Vagina (tissue), 2 donors: ENCODE measurements around the gene BMAL1. TPM values are rescaled to one million over a fixed set of nuclear protein-coding genes. Genes with fewer than 3 reads are reported as not detected.
"Not testable (repeated sequence)": the region's sequence is repeated elsewhere in the genome, so short reads cannot be mapped to it uniquely, and the experiment has no call there.

Experiments used
- DNase-seq, 2 donors: peaks; one replicate each; pipeline ENCODE4 v3.0.0-alpha.2; 2017; ENCODE audit errors: extremely low spot score in 2 of 2
- H3K27ac ChIP-seq: fragments of 200-600 bp; sonication (generic); one replicate; pipeline ENCODE4 v1.5.1; 2019
- H3K27me3 ChIP-seq: fragments of 200-600 bp; sonication (generic); one replicate; pipeline ENCODE4 v1.5.1; 2019
- H3K36me3 ChIP-seq, 2 donors: fragments of 200-600 bp; sonication (generic); one replicate each; pipeline ENCODE4 v1.5.1; 2017 to 2019
- H3K4me1 ChIP-seq: fragments of 200-600 bp; sonication (generic); one replicate; pipeline ENCODE4 v1.5.1; 2019
- H3K4me3 ChIP-seq, 2 donors: fragments of 200-600 bp; sonication (generic); 1 replicate in 1 of 2; 2 replicates in 1 of 2; pipeline ENCODE4 v1.5.1; 2016 to 2019
- H3K9me3 ChIP-seq: fragments of 200-600 bp; sonication (generic); one replicate; pipeline ENCODE4 v1.5.1; 2019
- CTCF ChIP-seq, 3 experiments: fragments of 450-650 bp in 2 of 3; fragments of 200-600 bp in 1 of 3; sonication (generic) in 1 of 3; IDR thresholded peaks; one replicate each; pipeline ENCODE4 v1.5.1; 2017 to 2019; ENCODE audit warnings: antibody characterized with exemption in 3 of 3, mild to moderate bottlenecking in 2 of 3, moderate library complexity in 2 of 3
- POLR2A ChIP-seq, 2 donors: fragments of 450-650 bp; IDR thresholded peaks; one replicate each; pipeline ENCODE4 v1.6.1; 2017; ENCODE audit warnings: antibody characterized with exemption in 2 of 2, mild to moderate bottlenecking in 2 of 2, moderate library complexity in 2 of 2
- POLR2AphosphoS5 ChIP-seq, 2 donors: sonication (generic); formaldehyde crosslinking; IDR thresholded peaks; one replicate each; pipeline ENCODE4 v1.9.0; 2017; ENCODE audit warnings: antibody characterized with exemption in 2 of 2, mild to moderate bottlenecking in 2 of 2, low read depth in 1 of 2; ENCODE audit not compliant: insufficient read depth in 1 of 2
- intact Hi-C: fragments of 100-400 bp; cut with DNase I; formaldehyde crosslinking; loops from one replicate; pipeline ENCODE4 v1.15.1; 2023
- total RNA-seq: library from RNA; depleted of rRNA; stranded (reverse); fragments of >200 nt; gene quantifications from one replicate; pipeline ENCODE4 v1.2.3, GENCODE V29; 2016

Gene BMAL1
- total RNA-seq, 1 donor from 2014 or later, result 44.0 TPM

DNA sequence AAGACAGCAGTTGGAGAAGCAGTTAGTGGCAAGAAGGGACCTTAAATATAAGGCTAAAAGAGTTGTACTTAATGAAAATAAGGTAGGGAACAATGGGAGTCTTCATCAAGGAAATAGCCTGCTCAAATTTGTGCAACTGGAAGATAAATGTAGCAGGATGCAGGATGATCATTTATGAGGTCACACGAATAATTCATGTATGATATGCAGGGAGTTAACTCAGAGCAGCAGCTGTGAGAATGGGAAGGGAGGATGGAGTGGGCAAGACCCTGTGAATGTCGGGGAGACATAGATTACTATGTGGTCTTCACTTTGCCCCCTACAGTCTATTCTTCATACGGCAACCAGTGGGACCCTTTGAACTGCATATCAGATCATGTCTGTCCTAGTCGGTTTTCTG lies 25.2 kb upstream of the BMAL1 start:
- TF ChIP-seq CTCF (IDR thresholded peaks at IDR 0.05) (no peak), POLR2AphosphoS5 (IDR thresholded peaks at IDR 0.05; ENCODE audit: insufficient read depth in 1 of 2, low read depth in 1 of 2) (no peak), POLR2A (IDR thresholded peaks at IDR 0.05) (no peak)
- intact Hi-C loops, result no loop called here
- Histone ChIP-seq H3K27me3 (no peaks in the 10 kb centered on the region), H3K36me3 (no peaks in the 10 kb centered on the region), H3K4me1 (no peaks in the 10 kb centered on the region), H3K9me3 (no peaks in the 10 kb centered on the region), H3K27ac (no peak overlapping the region), H3K4me3 (no peak overlapping the region)
- DNase-seq, result no peak

DNA sequence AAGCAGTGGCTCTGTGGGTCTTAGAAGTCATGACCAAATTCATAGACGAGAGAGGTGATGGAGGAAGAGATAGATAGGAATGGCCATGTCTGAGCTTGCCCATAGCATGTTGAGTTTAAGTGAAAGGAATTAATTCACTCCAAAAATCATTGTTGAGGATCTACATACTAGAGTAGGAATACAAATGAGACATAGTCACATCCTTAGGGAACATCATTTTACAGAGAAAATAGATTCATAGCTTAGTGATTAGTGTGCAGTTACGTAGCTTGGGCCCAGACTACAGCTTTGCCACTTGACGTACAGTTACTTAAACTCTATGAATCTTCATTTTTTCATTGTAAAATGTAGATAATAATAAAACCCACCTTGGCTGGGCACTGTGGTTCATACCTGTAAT lies 21.4 kb upstream of the BMAL1 start:
- TF ChIP-seq POLR2AphosphoS5 (IDR thresholded peaks at IDR 0.05; ENCODE audit: insufficient read depth in 1 of 2, low read depth in 1 of 2) (no peak), POLR2A (IDR thresholded peaks at IDR 0.05) (no peak), CTCF (IDR thresholded peaks at IDR 0.05) (no peak)
- Histone ChIP-seq H3K4me3 (no peak overlapping the region), H3K27ac (no peak overlapping the region), H3K9me3 (no peaks in the 10 kb centered on the region), H3K36me3 (no peaks in the 10 kb centered on the region), H3K4me1 (peaks cover 15% of the 10 kb centered on the region), H3K27me3 (no peaks in the 10 kb centered on the region)
- intact Hi-C loops, result no loop called here
- DNase-seq, result no peak

DNA sequence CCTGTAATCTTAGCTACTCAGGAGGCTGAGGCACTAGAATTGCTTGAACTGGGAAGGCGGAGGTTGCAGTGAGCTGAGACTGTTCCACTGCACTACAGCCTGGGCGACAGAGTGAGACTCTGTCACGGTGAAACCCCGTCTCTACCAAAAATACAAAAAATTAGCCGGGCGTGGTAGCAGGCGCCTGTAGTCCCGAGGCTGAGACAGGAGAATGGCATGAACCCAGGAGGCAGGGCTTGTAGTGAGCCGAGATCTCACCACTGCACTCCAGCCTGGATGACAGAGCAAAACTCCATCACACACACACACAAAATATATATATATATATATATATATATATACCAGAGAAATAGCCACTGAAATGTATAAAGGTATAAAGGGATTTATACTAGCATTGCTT lies 19.5 kb upstream of the BMAL1 start:
- H3K27ac ChIP-seq, DNase-seq, intact Hi-C loops: not testable (repeated sequence)

DNA sequence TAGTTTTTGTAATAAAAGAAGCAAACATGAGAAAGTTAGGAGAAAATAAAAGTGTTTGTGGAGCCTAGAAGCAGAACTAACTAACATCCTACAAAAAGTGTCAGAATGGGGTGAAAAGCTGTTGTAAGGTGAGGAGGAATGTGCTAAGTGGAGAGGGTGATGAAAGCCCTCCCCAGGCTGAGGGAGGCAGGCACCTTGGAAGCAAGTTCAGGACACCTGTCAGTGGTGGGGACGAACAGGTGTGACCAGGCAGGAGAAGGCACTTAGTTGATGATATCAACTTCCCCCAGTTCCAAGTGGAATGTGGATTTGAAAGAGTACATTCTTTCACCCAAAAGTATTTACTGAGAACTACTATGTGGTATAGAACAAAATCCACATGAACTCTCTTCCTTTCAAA lies 18.7 kb upstream of the BMAL1 start:
- Histone ChIP-seq H3K4me1 (peaks cover 37% of the 10 kb centered on the region), H3K27me3 (no peaks in the 10 kb centered on the region), H3K4me3 (no peak overlapping the region), H3K9me3 (no peaks in the 10 kb centered on the region), H3K27ac (no peak overlapping the region), H3K36me3 (no peaks in the 10 kb centered on the region)
- TF ChIP-seq POLR2AphosphoS5 (IDR thresholded peaks at IDR 0.05; ENCODE audit: insufficient read depth in 1 of 2, low read depth in 1 of 2) (no peak), POLR2A (IDR thresholded peaks at IDR 0.05) (no peak), CTCF (IDR thresholded peaks at IDR 0.05) (no peak)
- intact Hi-C loops, result no loop called here
- no peak for DNase-seq

More for the DNA sequence above, 19.5 kb upstream of the BMAL1 start:
- H3K4me3 ChIP-seq, H3K9me3 ChIP-seq, H3K27me3 ChIP-seq, H3K36me3 ChIP-seq: not testable (repeated sequence)
- peaks cover 34% of the 10 kb centered on the region for H3K4me1 ChIP-seq

DNA sequence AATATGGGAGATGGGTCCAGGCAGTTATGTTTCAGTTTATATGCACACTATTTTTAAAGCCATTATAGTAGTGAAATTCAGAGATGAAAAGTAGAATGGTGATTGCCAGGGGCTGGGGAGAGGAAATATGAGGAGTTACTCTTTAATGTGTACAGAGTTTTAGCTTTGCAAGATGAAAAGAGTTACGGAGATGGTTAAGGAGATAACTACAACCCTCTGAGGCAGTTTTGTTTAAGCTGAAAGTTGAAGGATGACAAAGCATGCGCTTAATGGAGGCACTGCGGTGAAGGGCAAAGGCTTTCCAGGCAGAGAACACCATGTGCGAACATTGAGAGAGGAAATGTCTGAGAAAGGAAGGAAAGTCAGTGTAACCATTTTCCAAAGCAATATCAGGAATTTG lies 18.2 kb upstream of the BMAL1 start:
- H3K36me3 ChIP-seq, result no peaks in the 10 kb centered on the region
- TF ChIP-seq POLR2A (IDR thresholded peaks at IDR 0.05), result no peak
- TF ChIP-seq CTCF (IDR thresholded peaks at IDR 0.05), result no peak
- no peak for TF ChIP-seq POLR2AphosphoS5 (IDR thresholded peaks at IDR 0.05; ENCODE audit: insufficient read depth in 1 of 2, low read depth in 1 of 2)
- DNase-seq, result no peak

More for the DNA sequence above, 18.2 kb upstream of the BMAL1 start:
- Histone ChIP-seq H3K27ac (no peak overlapping the region), H3K4me1 (peaks cover 37% of the 10 kb centered on the region), H3K27me3 (no peaks in the 10 kb centered on the region), H3K9me3 (no peaks in the 10 kb centered on the region), H3K4me3 (no peak overlapping the region)
- intact Hi-C loops, result no loop called here
